Measurements from ENCODE around the gene MCRS1.

Gene MCRS1

GRCh38 chr12:49582201-49582600, 14.3 kb upstream of the MCRS1 start:
- DNase-seq = no peak

- DNase-seq = peak; percentile 51
Measured at GRCh38 chr12:49580572-49581535, 12.9 kb upstream of the MCRS1 start.

GRCh38 chr12:49578471-49579112, 10.7 kb upstream of the MCRS1 start:
- no peak for DNase-seq

GRCh38 chr12:49577589-49578315, 9.8 kb upstream of the MCRS1 start:
- no peak for DNase-seq

GRCh38 chr12:49568442-49569162, 660 bp upstream of the MCRS1 start:
- no peak for DNase-seq

- no peak for DNase-seq
Measured at GRCh38 chr12:49567302-49567610, 686 bp downstream of the MCRS1 start.

- DNase-seq = no peak
Measured at GRCh38 chr12:49566361-49566760, 1.6 kb downstream of the MCRS1 start.

- no peak for DNase-seq
Measured at GRCh38 chr12:49565406-49566265, 2.3 kb downstream of the MCRS1 start.

- no peak for DNase-seq
Measured at GRCh38 chr12:49564686-49565405, 3.1 kb downstream of the MCRS1 start.

GRCh38 chr12:49563951-49564685, 3.8 kb downstream of the MCRS1 start:
- DNase-seq = no peak

- DNase-seq = no peak
Measured at GRCh38 chr12:49562831-49563230, 5.1 kb downstream of the MCRS1 start.

- no peak for DNase-seq
Measured at GRCh38 chr12:49562233-49562632, 5.7 kb downstream of the MCRS1 start.

- DNase-seq = no peak
Measured at GRCh38 chr12:49560695-49561094, 7.2 kb downstream of the MCRS1 start.

GRCh38 chr12:49559011-49559675, 8.8 kb downstream of the MCRS1 start:
- DNase-seq = no peak

GRCh38 chr12:49558526-49558925, 9.4 kb downstream of the MCRS1 start:
- DNase-seq = no peak

GRCh38 chr12:49557917-49558215, 10.1 kb downstream of the MCRS1 start:
- DNase-seq = no peak

GRCh38 chr12:49557187-49557916, 10.6 kb downstream of the MCRS1 start:
- no peak for DNase-seq

- no peak for DNase-seq
Measured at GRCh38 chr12:49556391-49557186, 11.4 kb downstream of the MCRS1 start.
